Left kidney (tissue), 8 donors: ENCODE data around the gene PRR15. TPM values are rescaled to one million over a fixed set of nuclear protein-coding genes. Genes with fewer than 3 reads are reported as not detected.
"Not testable (repeated sequence)": the region's sequence is repeated elsewhere in the genome, so short reads cannot be mapped to it uniquely, and the experiment has no call there.

Experiments
- DNase-seq: peaks from one replicate; pipeline ENCODE4 v3.0.0-alpha.2; 2013
- long read RNA-seq, 8 donors: transcript quantifications; one replicate each; lab custom pipeline, GENCODE V29; 2026
- polyA plus RNA-seq: library from polyadenylated mRNA; unstranded; fragments of 120-200 nt; gene quantifications from one replicate; pipeline ENCODE4 v1.2.1, GENCODE V29; 2013; ENCODE audit not compliant: insufficient read length

Gene PRR15
- 2.6 TPM for polyA plus RNA-seq
- long read RNA-seq, donor 1, partial matches to known transcripts = 0 of 2 reads
- long read RNA-seq, donor 1, other reads (novel, unspliced or antisense) = 0 of 2 reads
- long read RNA-seq, donor 2, partial matches to known transcripts = 0 of 3 reads
- long read RNA-seq, donor 2, other reads (novel, unspliced or antisense) = 0 of 3 reads
- long read RNA-seq, donor 3, partial matches to known transcripts = 0 of 1 reads
- long read RNA-seq, donor 3, other reads (novel, unspliced or antisense) = 0 of 1 reads
- long read RNA-seq, donor 4 = 0 reads
- long read RNA-seq, donor 5, partial matches to known transcripts = 0 of 3 reads
- long read RNA-seq, donor 5, other reads (novel, unspliced or antisense) = 0 of 3 reads
- long read RNA-seq, donor 6, partial matches to known transcripts = 0 of 3 reads
- long read RNA-seq, donor 6, other reads (novel, unspliced or antisense) = 0 of 3 reads
- long read RNA-seq, donor 7, transcript PRR15-201 (2 exons, 1,678 nt) = major isoform, 6 of 8 reads
- long read RNA-seq, donor 7, partial matches to known transcripts = 0 of 8 reads
- long read RNA-seq, donor 7, other reads (novel, unspliced or antisense) = 0 of 8 reads
- long read RNA-seq, donor 8, partial matches to known transcripts = 0 of 1 reads
- long read RNA-seq, donor 8, other reads (novel, unspliced or antisense) = 0 of 1 reads

- peak; percentile 67 for DNase-seq
Measured at GRCh38 chr7:29563590-29564495, at the start of gene PRR15. Gene PRR15, plus strand, starts transcription at chr7:29563835. Its CDS starts 2,495 bp downstream, at chr7:29566330.

GRCh38 chr7:29516491-29516890 lies 47.1 kb upstream of the PRR15 start:
- DNase-seq = no peak

GRCh38 chr7:29518616-29519015 lies 45.0 kb upstream of the PRR15 start:
- DNase-seq = no peak

- DNase-seq = no peak
Measured at GRCh38 chr7:29523728-29524127, 39.9 kb upstream of the PRR15 start.

GRCh38 chr7:29527505-29528108 lies 36.0 kb upstream of the PRR15 start:
- DNase-seq = no peak

- DNase-seq = not testable (repeated sequence)
Measured at GRCh38 chr7:29528526-29528925, 35.1 kb upstream of the PRR15 start.

- no peak for DNase-seq
Measured at GRCh38 chr7:29538389-29538788, 25.2 kb upstream of the PRR15 start.

- DNase-seq = no peak
Measured at GRCh38 chr7:29539471-29539870, 24.2 kb upstream of the PRR15 start.

GRCh38 chr7:29547421-29547820 lies 16.2 kb upstream of the PRR15 start:
- no peak for DNase-seq

GRCh38 chr7:29548823-29549222 lies 14.8 kb upstream of the PRR15 start:
- DNase-seq = no peak

GRCh38 chr7:29552392-29552791 lies 11.2 kb upstream of the PRR15 start:
- DNase-seq = no peak

- DNase-seq = no peak
Measured at GRCh38 chr7:29555061-29555460, 8.6 kb upstream of the PRR15 start.

GRCh38 chr7:29556405-29557195 lies 7.0 kb upstream of the PRR15 start:
- no peak for DNase-seq

- DNase-seq = no peak
Measured at GRCh38 chr7:29557954-29558353, 5.7 kb upstream of the PRR15 start.

GRCh38 chr7:29561271-29561670 lies 2.4 kb upstream of the PRR15 start:
- no peak for DNase-seq

- no peak for DNase-seq
Measured at GRCh38 chr7:29562307-29562706, 1.3 kb upstream of the PRR15 start.

GRCh38 chr7:29564496-29565223 lies 1.0 kb downstream of the PRR15 start:
- peak; percentile 53 for DNase-seq

GRCh38 chr7:29565224-29565630 lies 1.6 kb downstream of the PRR15 start:
- DNase-seq = no peak

- DNase-seq = no peak
Measured at GRCh38 chr7:29565634-29565981, 2.0 kb downstream of the PRR15 start.

GRCh38 chr7:29565982-29566746 lies 2.5 kb downstream of the PRR15 start:
- DNase-seq = no peak
